Common myeloid progenitor, CD34-positive (primary cell): ENCODE measurements around the gene TTLL10.

Experiments
- CTCF ChIA-PET: fragments of 350-600 bp; sonication (Branson Sonifier 250); formaldehyde crosslinking; loops from one replicate; lab custom pipeline; 2021; ENCODE audit warnings: antibody characterized with exemption; lab: Charles Lee
- POLR2A ChIA-PET: fragments of 350-600 bp; sonication (Branson Sonifier 250); formaldehyde crosslinking; loops from one replicate; lab custom pipeline; 2021; ENCODE audit warnings: antibody characterized with exemption; lab: Charles Lee
- DNase-seq, 3 donors: peaks; one replicate each; pipeline versions ENCODE4 v3.0.0 to v3.0.0-alpha.2; 2013
- H3K27ac ChIP-seq, 2 experiments: 1 replicate in 1 of 2; 2 replicates in 1 of 2; pipeline ENCODE4 v1.7.0; 2013; ENCODE audit warnings: inconsistent platforms in 2 of 2, low read length in 2 of 2, mild to moderate bottlenecking in 2 of 2, low read depth in 1 of 2, moderate library complexity in 1 of 2; ENCODE audit not compliant: severe bottlenecking in 2 of 2, insufficient read depth in 1 of 2, poor library complexity in 1 of 2
- H3K27me3 ChIP-seq, 5 experiments: replicated peaks in 2 of 5; 1 replicate in 3 of 5; 2 replicates in 2 of 5; pipeline versions ENCODE4 v1.6.1 to v1.7.0; 2013; ENCODE audit warnings: low read length in 4 of 5, mild to moderate bottlenecking in 2 of 5, moderate library complexity in 2 of 5, inconsistent platforms in 1 of 5; ENCODE audit not compliant: insufficient read depth in 5 of 5, control insufficient read depth in 4 of 5
- H3K36me3 ChIP-seq, 4 experiments: 1 replicate in 2 of 4; 2 replicates in 2 of 4; pipeline versions ENCODE4 v1.6.1 to v1.7.0; 2013; ENCODE audit warnings: low read length in 3 of 4, control low read depth in 1 of 4, mild to moderate bottlenecking in 1 of 4; ENCODE audit not compliant: control insufficient read depth in 4 of 4, insufficient read depth in 4 of 4
- H3K4me1 ChIP-seq, 4 experiments: 1 replicate in 3 of 4; 2 replicates in 1 of 4; pipeline versions ENCODE4 v1.6.1 to v1.7.1; 2013; ENCODE audit warnings: low read length in 3 of 4, mild to moderate bottlenecking in 3 of 4, control low read depth in 1 of 4, inconsistent platforms in 1 of 4, moderate library complexity in 1 of 4; ENCODE audit not compliant: control insufficient read depth in 4 of 4, insufficient read depth in 4 of 4; ENCODE audit errors: control extremely low read depth in 1 of 4
- H3K4me3 ChIP-seq, 7 experiments: 1 replicate in 4 of 7; 2 replicates in 3 of 7; pipeline versions ENCODE4 v1.5.1 to v1.7.0; 2013; ENCODE audit warnings: mild to moderate bottlenecking in 7 of 7, low read length in 6 of 7, moderate library complexity in 6 of 7, inconsistent platforms in 2 of 7, low read depth in 2 of 7, control low read depth in 1 of 7; ENCODE audit not compliant: insufficient read depth in 4 of 7, control insufficient read depth in 1 of 7; ENCODE audit errors: extremely low read depth in 1 of 7
- H3K9me3 ChIP-seq, 5 experiments: 1 replicate in 4 of 5; 2 replicates in 1 of 5; pipeline versions ENCODE4 v1.6.1 to v1.7.1; 2013; ENCODE audit warnings: low read length in 4 of 5, mild to moderate bottlenecking in 2 of 5, inconsistent platforms in 1 of 5, low read depth in 1 of 5, moderate library complexity in 1 of 5; ENCODE audit not compliant: control insufficient read depth in 4 of 5, insufficient read depth in 2 of 5; ENCODE audit errors: control extremely low read depth in 1 of 5
- WGBS: methylation state at CpG from one replicate; pipeline ENCODE4 v1.1.5; 2013; ENCODE audit not compliant: insufficient coverage; 5-methylcytosine and 5-hydroxymethylcytosine counted together

The TTLL10 gene

DNA sequence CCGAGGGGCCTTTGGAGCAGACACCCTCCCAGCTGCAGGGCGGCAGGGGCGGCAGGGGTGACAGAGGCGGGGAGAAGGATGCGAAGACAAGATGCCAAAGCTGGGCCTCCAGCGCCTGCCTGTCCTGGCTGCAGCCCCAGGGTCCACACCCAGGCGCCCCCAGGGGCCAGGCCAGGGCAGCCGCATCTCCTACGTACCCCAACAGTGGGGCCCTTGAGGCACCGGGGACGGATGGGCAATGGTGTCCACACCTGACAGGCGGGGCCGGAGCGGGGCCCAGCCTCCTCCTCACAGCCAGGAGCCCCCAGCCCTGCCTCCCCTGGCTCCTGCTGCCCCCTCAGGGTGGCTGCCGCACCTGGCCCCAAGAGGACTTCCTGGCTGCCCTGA lies 65.5 kb downstream of the TTLL10 start:
- H3K27ac ChIP-seq, result no peak overlapping the region
- peaks cover 0 to 13% (median 10%) of the 10 kb centered on the region in 4 experiments for H3K36me3 ChIP-seq
- no peak for DNase-seq
- no peak overlapping the region for H3K4me3 ChIP-seq
- WGBS, result 91% methylated on average over 14 of the region's 15 CpGs
- no peaks in the 10 kb centered on the region for H3K4me1 ChIP-seq
- ChIA-PET POLR2A (interaction anchor here (1.1 kb wide), 1 partner anchor 38 kb away, joined by 3 read pairs; no protein-coding TSS in a partner anchor), CTCF (interaction anchor here (1.0 to 1.3 kb wide), 2 partner anchors 53 to 118 kb away, joined by 3 read pairs; no protein-coding TSS in a partner anchor)
- H3K27me3 ChIP-seq, result peaks cover 0 to 34% (median 0%) of the 10 kb centered on the region in 5 experiments
- H3K9me3 ChIP-seq, result no peaks in the 10 kb centered on the region

DNA sequence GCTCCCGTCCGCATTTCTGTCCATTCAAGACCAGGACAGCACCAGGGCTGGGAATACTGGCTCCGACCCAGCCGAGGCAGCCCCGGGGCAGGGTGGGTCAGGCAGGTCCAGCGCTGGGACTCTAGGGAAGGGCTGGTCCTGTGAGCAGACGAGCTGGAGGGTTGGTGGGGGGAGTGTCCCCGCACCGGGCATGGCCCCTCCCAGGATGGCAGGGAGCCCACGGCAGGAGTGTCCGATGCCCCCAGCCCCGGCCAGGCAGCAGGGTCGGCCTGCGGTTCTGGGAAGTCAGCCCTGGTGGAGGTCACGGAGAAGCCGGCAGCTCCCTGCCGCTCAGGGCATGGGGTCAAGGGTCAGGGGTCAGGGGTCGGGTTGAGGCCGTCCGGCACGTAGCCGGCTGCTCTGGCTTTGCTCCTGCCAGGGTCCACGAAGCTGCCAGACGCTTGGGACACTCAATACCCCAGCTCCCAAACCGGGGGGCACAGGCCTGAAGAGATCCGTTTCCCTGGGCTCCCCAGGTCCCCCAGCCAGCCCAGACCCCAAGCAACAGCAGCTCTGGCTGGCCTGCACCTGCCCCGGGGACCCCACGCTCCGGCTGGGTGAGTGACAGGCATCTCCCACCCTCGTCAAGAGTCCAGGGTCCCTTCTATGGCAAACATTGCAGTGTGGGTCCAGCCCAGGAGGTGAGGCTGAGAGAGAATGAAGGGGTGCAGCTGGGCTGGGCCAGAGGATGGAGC lies 66.1 kb downstream of the TTLL10 start:
- DNase-seq, result no peak
- Histone ChIP-seq H3K27ac (no peak overlapping the region), H3K4me1 (no peaks in the 10 kb centered on the region), H3K9me3 (no peaks in the 10 kb centered on the region), H3K27me3 (peaks cover 0 to 34% (median 0%) of the 10 kb centered on the region in 5 experiments), H3K4me3 (no peak overlapping the region), H3K36me3 (peaks cover 0 to 8% (median 6%) of the 10 kb centered on the region in 4 experiments)
- POLR2A ChIA-PET, result interaction anchor here (1.1 kb wide), 1 partner anchor 39 kb away, joined by 3 read pairs; no protein-coding TSS in a partner anchor
- 80% methylated on average over 29 of the region's 30 CpGs for WGBS
- CTCF ChIA-PET, result interaction anchor here (1.0 to 1.7 kb wide), 2 partner anchors 55 to 118 kb away, joined by 3 to 4 read pairs; no protein-coding TSS in a partner anchor

DNA sequence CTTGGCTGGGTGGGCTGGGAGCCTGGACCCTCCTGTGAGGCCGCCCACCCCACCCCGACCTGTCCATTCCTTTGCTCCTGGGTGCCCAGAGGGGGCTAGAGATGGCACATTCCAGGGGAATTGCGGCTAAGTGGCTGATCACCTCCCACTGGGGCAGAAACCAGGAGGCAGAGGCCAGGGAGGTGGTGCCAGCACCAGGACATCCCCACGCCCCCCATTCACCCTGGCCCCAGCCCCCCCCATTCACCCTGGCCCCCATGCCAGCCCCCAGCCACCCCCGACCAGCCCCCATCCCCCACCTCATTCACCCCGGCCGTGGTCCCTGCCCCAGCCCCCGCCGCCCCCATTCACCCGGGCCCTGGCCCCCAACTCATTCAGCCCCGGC lies 66.7 kb downstream of the TTLL10 start:
- POLR2A ChIA-PET, result interaction anchor here (1.1 kb wide), 1 partner anchor 40 kb away, joined by 3 read pairs; no protein-coding TSS in a partner anchor
- Histone ChIP-seq H3K27me3 (peaks cover 0 to 37% (median 0%) of the 10 kb centered on the region in 5 experiments), H3K36me3 (peaks cover 0 to 3% (median 1%) of the 10 kb centered on the region in 4 experiments), H3K9me3 (no peaks in the 10 kb centered on the region), H3K4me3 (no peak overlapping the region), H3K4me1 (no peaks in the 10 kb centered on the region), H3K27ac (no peak overlapping the region)
- no peak for DNase-seq
- CTCF ChIA-PET, result interaction anchor here (1.7 kb wide), 1 partner anchor 55 kb away, joined by 4 read pairs; no protein-coding TSS in a partner anchor
- whole genome bisulfite sequencing, result 100% methylated on average over 1 of the region's 11 CpGs

DNA sequence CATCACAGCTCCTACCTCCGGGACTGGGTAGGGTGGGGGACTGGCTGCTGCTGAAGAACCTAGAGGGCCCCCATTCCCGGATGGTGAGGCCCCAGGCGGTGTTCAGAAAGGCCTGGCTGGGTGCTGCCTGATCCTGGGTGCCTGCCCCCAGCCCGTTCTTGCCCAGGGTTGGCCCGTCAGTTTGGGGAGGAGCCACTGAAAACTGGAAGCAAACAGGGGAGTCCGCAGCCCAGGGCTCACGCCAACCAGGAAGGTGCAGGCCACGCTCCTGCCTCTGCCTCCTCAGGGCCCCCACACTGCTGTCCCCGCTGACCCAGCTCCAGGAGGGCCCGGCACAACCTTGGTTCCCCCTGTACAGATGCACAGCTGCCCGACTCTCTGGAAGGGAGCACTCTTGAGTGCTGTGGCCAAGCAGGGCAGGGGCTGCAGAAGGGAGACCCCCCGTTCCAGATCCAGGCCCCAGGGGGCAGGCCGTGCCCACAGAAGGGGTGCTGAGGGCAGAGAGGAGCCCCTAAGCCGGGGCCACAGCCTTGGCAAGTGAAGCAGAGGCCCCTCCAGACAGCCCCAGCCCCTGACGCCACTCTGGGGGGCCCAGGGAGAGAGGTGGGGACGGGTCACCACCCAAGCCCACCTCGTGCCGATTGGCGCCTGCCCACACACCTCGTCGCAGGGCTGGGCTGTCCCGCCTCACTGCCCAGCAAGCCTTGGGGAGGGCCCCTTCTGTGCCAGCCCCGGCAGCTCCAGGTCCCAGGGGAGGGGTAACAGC lies 67.3 kb downstream of the TTLL10 start:
- CTCF ChIA-PET, result interaction anchor here (1.7 kb wide), 1 partner anchor 54 kb away, joined by 4 read pairs; no protein-coding TSS in a partner anchor
- DNase-seq, result no peak
- Histone ChIP-seq H3K9me3 (no peaks in the 10 kb centered on the region), H3K27ac (no peak overlapping the region), H3K4me3 (no peak overlapping the region), H3K4me1 (no peaks in the 10 kb centered on the region), H3K36me3 (no peaks in the 10 kb centered on the region), H3K27me3 (peaks cover 0 to 43% (median 0%) of the 10 kb centered on the region in 5 experiments)
- 80% methylated on average over 23 of the region's 23 CpGs for WGBS
- POLR2A ChIA-PET, result no interaction called here

DNA sequence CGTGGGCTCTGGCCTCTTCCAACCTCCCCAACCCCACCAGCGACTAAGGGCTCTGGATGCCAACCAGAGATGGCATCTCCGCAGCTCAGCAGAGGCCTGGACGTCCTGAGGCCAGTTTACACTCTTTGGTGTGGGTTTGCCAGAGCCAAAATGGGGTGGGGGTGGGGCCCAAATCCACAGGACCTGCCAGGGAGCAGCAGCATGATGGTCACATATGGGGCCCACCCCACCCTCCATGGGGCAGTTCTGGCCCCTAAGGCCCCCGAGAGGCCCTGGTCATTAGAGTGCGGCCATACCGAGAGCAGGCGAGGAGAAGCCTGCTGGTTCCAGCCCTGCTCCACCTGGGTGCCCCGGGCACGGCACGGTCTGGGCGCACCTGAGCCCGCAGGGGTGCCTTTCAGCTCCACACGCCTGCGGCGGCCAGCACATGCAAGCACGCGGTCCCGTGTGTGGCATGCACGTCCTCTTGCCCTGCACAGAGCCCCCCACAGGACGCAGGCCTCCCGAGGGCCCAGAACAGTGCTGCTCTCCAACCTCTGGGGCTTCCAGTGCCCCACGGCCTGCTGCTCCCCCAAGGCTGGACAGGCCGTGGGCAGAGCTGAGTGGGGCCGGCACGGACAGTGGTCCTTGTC lies 68.0 kb downstream of the TTLL10 start:
- Histone ChIP-seq H3K27ac (no peak overlapping the region), H3K36me3 (no peaks in the 10 kb centered on the region), H3K9me3 (no peaks in the 10 kb centered on the region), H3K4me3 (no peak overlapping the region), H3K27me3 (peaks cover 0 to 50% (median 0%) of the 10 kb centered on the region in 5 experiments), H3K4me1 (peaks cover 0 to 5% (median 3%) of the 10 kb centered on the region in 4 experiments)
- ChIA-PET CTCF (interaction anchor here (0.5 to 1.7 kb wide), 4 partner anchors 9 to 417 kb away, joined by 3 to 4 read pairs (median 4); no protein-coding TSS in a partner anchor), POLR2A (no interaction called here)
- 95% methylated on average over 21 of the region's 26 CpGs for WGBS
- DNase-seq, result no peak

DNA sequence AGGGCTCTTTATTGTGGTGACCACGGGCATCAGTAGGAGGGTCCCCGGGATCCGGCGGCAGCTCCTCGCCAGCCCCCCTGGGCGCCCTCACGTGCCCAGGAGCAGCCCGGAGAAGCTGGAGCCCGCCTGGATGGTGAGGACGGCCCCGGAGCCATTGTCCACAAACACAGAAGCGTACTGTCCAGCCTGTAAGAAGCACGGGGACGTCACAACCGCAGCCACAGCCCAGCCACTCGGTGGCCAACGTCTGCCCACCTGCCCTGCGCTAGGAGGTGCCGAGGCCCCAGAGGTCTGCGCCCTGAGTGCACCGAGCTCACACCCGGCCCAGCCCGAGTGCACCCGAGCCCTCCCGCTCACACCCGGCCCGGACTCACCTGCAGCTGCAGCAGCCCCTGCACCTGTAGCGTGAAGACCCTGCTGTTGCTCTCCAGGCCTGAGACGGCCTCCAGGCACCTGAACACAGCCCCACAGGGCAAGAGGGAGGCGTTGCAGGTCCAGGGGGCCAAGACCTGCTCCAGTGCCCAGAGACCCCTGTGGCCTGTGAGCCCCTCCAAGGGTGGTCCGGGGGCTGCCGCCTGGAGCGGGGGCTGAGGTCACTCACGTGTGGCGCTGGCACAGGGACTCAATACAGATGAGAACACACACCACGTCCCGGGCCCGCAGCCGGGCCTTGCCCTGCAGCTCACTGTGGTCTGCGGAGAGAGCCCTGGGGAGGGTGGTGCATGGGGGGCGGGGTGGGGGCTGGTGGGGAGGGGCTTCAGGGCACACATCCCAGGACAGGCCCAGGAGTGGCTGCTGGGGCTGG lies 69.0 kb downstream of the TTLL10 start:
- CTCF ChIA-PET, result interaction anchor here (0.8 to 1.0 kb wide), 3 partner anchors 8 to 120 kb away, joined by 3 to 4 read pairs (median 4); no protein-coding TSS in a partner anchor

More for the DNA sequence above, 69.0 kb downstream of the TTLL10 start:
- WGBS, result 96% methylated on average over 35 of the region's 41 CpGs
- POLR2A ChIA-PET, result no interaction called here
- Histone ChIP-seq H3K36me3 (no peaks in the 10 kb centered on the region), H3K4me1 (peaks cover 0 to 10% (median 3%) of the 10 kb centered on the region in 4 experiments), H3K4me3 (no peak overlapping the region), H3K9me3 (no peaks in the 10 kb centered on the region), H3K27me3 (peaks cover 0 to 57% (median 5%) of the 10 kb centered on the region in 5 experiments), H3K27ac (no peak overlapping the region)
- no peak for DNase-seq
